Ishikawa (cell line): ENCODE measurements around the gene ZNF595.

Experiments
- CEBPB ChIP-seq: IDR thresholded peaks from 2 replicates; pipeline ENCODE4 v1.6.1; 2012
- CREB1 ChIP-seq: IDR thresholded peaks from 2 replicates; pipeline ENCODE4 v1.6.1; 2012; ENCODE audit warnings: low read depth
- EGR1 ChIP-seq: IDR thresholded peaks from 2 replicates; pipeline ENCODE4 v1.6.1; 2012
- EP300 ChIP-seq: IDR thresholded peaks from 2 replicates; pipeline ENCODE4 v1.6.1; 2012; ENCODE audit warnings: borderline replicate concordance
- FOXM1 ChIP-seq: IDR thresholded peaks from 2 replicates; pipeline ENCODE4 v1.6.1; 2012; ENCODE audit warnings: low read depth, borderline replicate concordance
- MAX ChIP-seq: IDR thresholded peaks from 2 replicates; pipeline ENCODE4 v1.6.1; 2012
- NFIC ChIP-seq: IDR thresholded peaks from 2 replicates; pipeline ENCODE4 v1.6.1; 2012
- RAD21 ChIP-seq: IDR thresholded peaks from 2 replicates; pipeline ENCODE4 v1.6.1; 2012; ENCODE audit warnings: low read depth
- REST ChIP-seq: IDR thresholded peaks from 2 replicates; pipeline ENCODE4 v1.6.1; 2012; ENCODE audit warnings: low read depth, mild to moderate bottlenecking
- TAF1 ChIP-seq: IDR thresholded peaks from 2 replicates; pipeline ENCODE4 v1.6.1; 2012; ENCODE audit warnings: low read depth, mild to moderate bottlenecking
- TCF12 ChIP-seq: IDR thresholded peaks from 2 replicates; pipeline ENCODE4 v1.6.1; 2012; ENCODE audit warnings: low read depth
- TEAD4 ChIP-seq: IDR thresholded peaks from 2 replicates; pipeline ENCODE4 v1.6.1; 2012
- YY1 ChIP-seq: IDR thresholded peaks from 2 replicates; pipeline ENCODE4 v1.6.1; 2012; ENCODE audit warnings: low read depth

- no peak for TF ChIP-seq EGR1
- TF ChIP-seq YY1 = no peak
- TF ChIP-seq EP300 = no peak
- no peak for TF ChIP-seq REST
- TF ChIP-seq CREB1 = no peak
- TF ChIP-seq MAX = no peak
- TF ChIP-seq CEBPB = no peak
- TF ChIP-seq FOXM1 = no peak
- TF ChIP-seq NFIC = no peak
- no peak for TF ChIP-seq TEAD4
- TF ChIP-seq TAF1 = no peak
- TF ChIP-seq RAD21 = no peak
- TF ChIP-seq TCF12 = no peak
Observed at GRCh38 chr4:121408-122084, 68.4 kb downstream of the ZNF595 start.
